ENCODE data around the gene BRI3.

- no peak for TF ChIP-seq CTCF (IDR thresholded peaks at IDR 0.05)
- TF ChIP-seq POLR2A (IDR thresholded peaks at IDR 0.05): no peak
- no peak for TF ChIP-seq POLR2AphosphoS5 (IDR thresholded peaks at IDR 0.05)
These were observed 57.6 kb downstream of the BRI3 start for GRCh38 chr7:98339043-98339442.

All from prostate gland (tissue), 2 donors.